ENCODE results near the gene GPR6. TPM values are rescaled to one million over a fixed set of nuclear protein-coding genes. Genes with fewer than 3 reads are reported as not detected.

GPR6 gene
- total RNA-seq, 1 donor from 2014 or later = not detected

GRCh38 chr6:109962271-109962670, 15.8 kb upstream of the GPR6 start:
- no peaks in the 10 kb centered on the region for H3K27me3 ChIP-seq (ENCODE audit: control insufficient read depth in 3 of 3, insufficient read depth in 3 of 3, low read length in 3 of 3)
- no peak overlapping the region for H3K27ac ChIP-seq (ENCODE audit: low read depth, low read length)
- H3K9ac ChIP-seq (ENCODE audit: low read depth in 1 of 3, low read length in 3 of 3) = no peak overlapping the region
- no peak overlapping the region for H3K4me3 ChIP-seq (ENCODE audit: low read length in 3 of 3)
- no peaks in the 10 kb centered on the region for H3K4me1 ChIP-seq (ENCODE audit: control insufficient read depth in 3 of 3, insufficient read depth in 3 of 3, low read length in 3 of 3)
- H3K36me3 ChIP-seq (ENCODE audit: control insufficient read depth in 3 of 3, insufficient read depth in 3 of 3, low read length in 3 of 3) = no peaks in the 10 kb centered on the region
- peaks cover 0 to 6% (median 3%) of the 10 kb centered on the region in 3 donors for H3K9me3 ChIP-seq (ENCODE audit: control insufficient read depth in 3 of 3, low read length in 3 of 3)

GRCh38 chr6:109963598-109964170, 14.4 kb upstream of the GPR6 start:
- Histone ChIP-seq H3K4me3 (ENCODE audit: low read length in 3 of 3) (no peak overlapping the region), H3K9me3 (ENCODE audit: control insufficient read depth in 3 of 3, low read length in 3 of 3) (peaks cover 0 to 6% (median 3%) of the 10 kb centered on the region in 3 donors), H3K9ac (ENCODE audit: low read depth in 1 of 3, low read length in 3 of 3) (no peak overlapping the region), H3K36me3 (ENCODE audit: control insufficient read depth in 3 of 3, insufficient read depth in 3 of 3, low read length in 3 of 3) (no peaks in the 10 kb centered on the region), H3K27ac (ENCODE audit: low read depth, low read length) (no peak overlapping the region), H3K4me1 (ENCODE audit: control insufficient read depth in 3 of 3, insufficient read depth in 3 of 3, low read length in 3 of 3) (no peaks in the 10 kb centered on the region), H3K27me3 (ENCODE audit: control insufficient read depth in 3 of 3, insufficient read depth in 3 of 3, low read length in 3 of 3) (no peaks in the 10 kb centered on the region)

- Histone ChIP-seq H3K27me3 (ENCODE audit: control insufficient read depth in 3 of 3, insufficient read depth in 3 of 3, low read length in 3 of 3) (no peaks in the 10 kb centered on the region), H3K4me3 (ENCODE audit: low read length in 3 of 3) (no peak overlapping the region), H3K4me1 (ENCODE audit: control insufficient read depth in 3 of 3, insufficient read depth in 3 of 3, low read length in 3 of 3) (no peaks in the 10 kb centered on the region), H3K9me3 (ENCODE audit: control insufficient read depth in 3 of 3, low read length in 3 of 3) (peaks cover 0 to 6% (median 3%) of the 10 kb centered on the region in 3 donors), H3K9ac (ENCODE audit: low read depth in 1 of 3, low read length in 3 of 3) (no peak overlapping the region), H3K36me3 (ENCODE audit: control insufficient read depth in 3 of 3, insufficient read depth in 3 of 3, low read length in 3 of 3) (no peaks in the 10 kb centered on the region), H3K27ac (ENCODE audit: low read depth, low read length) (no peak overlapping the region)
Measured at GRCh38 chr6:109964949-109965348, 13.2 kb upstream of the GPR6 start.

DNA sequence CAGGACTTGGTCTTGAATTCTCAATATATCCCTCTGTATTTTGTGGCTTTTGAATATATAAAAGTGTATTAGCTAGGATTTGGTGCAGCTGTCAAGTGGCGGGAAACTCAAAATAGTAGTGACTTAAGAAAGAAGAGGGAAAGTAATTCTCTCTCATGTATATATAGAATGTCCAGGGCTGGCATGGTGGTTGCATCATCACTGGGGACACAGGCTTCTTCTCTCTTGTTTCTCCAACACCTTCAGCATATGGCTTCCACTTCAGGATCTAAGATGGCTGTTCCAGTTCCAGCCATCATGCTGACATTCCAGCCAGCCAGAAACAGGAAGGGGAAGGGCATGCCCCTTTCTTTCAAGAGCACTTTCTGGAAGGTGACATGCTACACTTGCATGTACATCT, 11.8 kb upstream of the GPR6 start:
- H3K9me3 ChIP-seq (ENCODE audit: control insufficient read depth in 3 of 3, low read length in 3 of 3) = peaks cover 0 to 6% (median 3%) of the 10 kb centered on the region in 3 donors
- no peak overlapping the region for H3K27ac ChIP-seq (ENCODE audit: low read depth, low read length)
- no peaks in the 10 kb centered on the region for H3K4me1 ChIP-seq (ENCODE audit: control insufficient read depth in 3 of 3, insufficient read depth in 3 of 3, low read length in 3 of 3)
- H3K36me3 ChIP-seq (ENCODE audit: control insufficient read depth in 3 of 3, insufficient read depth in 3 of 3, low read length in 3 of 3) = no peaks in the 10 kb centered on the region
- no peak overlapping the region for H3K4me3 ChIP-seq (ENCODE audit: low read length in 3 of 3)
- H3K27me3 ChIP-seq (ENCODE audit: control insufficient read depth in 3 of 3, insufficient read depth in 3 of 3, low read length in 3 of 3) = no peaks in the 10 kb centered on the region
- no peak overlapping the region for H3K9ac ChIP-seq (ENCODE audit: low read depth in 1 of 3, low read length in 3 of 3)

GRCh38 chr6:109977791-109978173, 329 bp upstream of the GPR6 start:
- Histone ChIP-seq H3K9me3 (ENCODE audit: control insufficient read depth in 3 of 3, low read length in 3 of 3) (no peaks in the 10 kb centered on the region), H3K4me1 (ENCODE audit: control insufficient read depth in 3 of 3, insufficient read depth in 3 of 3, low read length in 3 of 3) (no peaks in the 10 kb centered on the region), H3K27me3 (ENCODE audit: control insufficient read depth in 3 of 3, insufficient read depth in 3 of 3, low read length in 3 of 3) (peaks cover 24 to 45% (median 42%) of the 10 kb centered on the region in 3 donors), H3K36me3 (ENCODE audit: control insufficient read depth in 3 of 3, insufficient read depth in 3 of 3, low read length in 3 of 3) (no peaks in the 10 kb centered on the region), H3K9ac (ENCODE audit: low read depth in 1 of 3, low read length in 3 of 3) (no peak overlapping the region), H3K4me3 (ENCODE audit: low read length in 3 of 3) (no peak overlapping the region), H3K27ac (ENCODE audit: low read depth, low read length) (no peak overlapping the region)

DNA sequence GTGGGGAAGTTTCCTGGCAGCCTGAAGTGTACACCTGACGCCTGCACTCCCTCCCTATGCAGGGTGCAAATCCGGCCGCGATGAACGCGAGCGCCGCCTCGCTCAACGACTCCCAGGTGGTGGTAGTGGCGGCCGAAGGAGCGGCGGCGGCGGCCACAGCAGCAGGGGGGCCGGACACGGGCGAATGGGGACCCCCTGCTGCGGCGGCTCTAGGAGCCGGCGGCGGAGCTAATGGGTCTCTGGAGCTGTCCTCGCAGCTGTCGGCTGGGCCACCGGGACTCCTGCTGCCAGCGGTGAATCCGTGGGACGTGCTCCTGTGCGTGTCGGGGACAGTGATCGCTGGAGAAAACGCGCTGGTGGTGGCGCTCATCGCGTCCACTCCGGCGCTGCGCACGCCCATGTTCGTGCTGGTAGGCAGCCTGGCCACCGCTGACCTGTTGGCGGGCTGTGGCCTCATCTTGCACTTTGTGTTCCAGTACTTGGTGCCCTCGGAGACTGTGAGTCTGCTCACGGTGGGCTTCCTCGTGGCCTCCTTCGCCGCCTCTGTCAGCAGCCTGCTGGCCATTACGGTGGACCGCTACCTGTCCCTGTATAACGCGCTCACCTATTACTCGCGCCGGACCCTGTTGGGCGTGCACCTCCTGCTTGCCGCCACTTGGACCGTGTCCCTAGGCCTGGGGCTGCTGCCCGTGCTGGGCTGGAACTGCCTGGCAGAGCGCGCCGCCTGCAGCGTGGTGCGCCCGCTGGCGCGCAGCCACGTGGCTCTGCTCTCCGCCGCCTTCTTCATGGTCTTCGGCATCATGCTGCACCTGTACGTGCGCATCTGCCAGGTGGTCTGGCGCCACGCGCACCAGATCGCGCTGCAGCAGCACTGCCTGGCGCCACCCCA, 1.2 kb downstream of the GPR6 start:
- H3K9ac ChIP-seq (ENCODE audit: low read depth in 1 of 3, low read length in 3 of 3) = no peak overlapping the region
- H3K27ac ChIP-seq (ENCODE audit: low read depth, low read length) = no peak overlapping the region
- no peaks in the 10 kb centered on the region for H3K9me3 ChIP-seq (ENCODE audit: control insufficient read depth in 3 of 3, low read length in 3 of 3)
- no peaks in the 10 kb centered on the region for H3K4me1 ChIP-seq (ENCODE audit: control insufficient read depth in 3 of 3, insufficient read depth in 3 of 3, low read length in 3 of 3)
- no peak overlapping the region for H3K4me3 ChIP-seq (ENCODE audit: low read length in 3 of 3)
- peaks cover 24 to 43% (median 42%) of the 10 kb centered on the region in 3 donors for H3K27me3 ChIP-seq (ENCODE audit: control insufficient read depth in 3 of 3, insufficient read depth in 3 of 3, low read length in 3 of 3)
- H3K36me3 ChIP-seq (ENCODE audit: control insufficient read depth in 3 of 3, insufficient read depth in 3 of 3, low read length in 3 of 3) = no peaks in the 10 kb centered on the region

DNA sequence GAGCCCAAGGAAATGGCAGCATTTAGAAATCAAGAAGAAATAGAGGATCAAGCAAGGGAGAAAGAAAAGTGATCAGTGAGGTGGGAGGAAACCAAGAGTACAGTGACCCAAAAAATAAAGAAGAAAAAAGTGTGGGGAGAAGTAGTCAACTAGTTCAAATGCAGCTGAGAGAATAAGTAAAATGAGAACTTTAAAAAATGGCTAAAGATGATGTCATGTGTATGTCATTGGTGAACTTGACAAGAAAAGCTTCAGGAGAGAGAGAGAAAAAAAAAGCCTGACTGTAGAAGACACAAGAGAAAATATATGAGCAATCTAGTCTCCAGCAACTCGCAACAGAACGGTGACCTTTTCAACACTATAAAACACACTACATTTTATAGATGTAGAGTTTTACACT, 6.3 kb downstream of the GPR6 start:
- H3K4me3 ChIP-seq (ENCODE audit: low read length in 3 of 3) = no peak overlapping the region
- H3K9ac ChIP-seq (ENCODE audit: low read depth in 1 of 3, low read length in 3 of 3) = no peak overlapping the region
- H3K36me3 ChIP-seq (ENCODE audit: control insufficient read depth in 3 of 3, insufficient read depth in 3 of 3, low read length in 3 of 3) = no peaks in the 10 kb centered on the region
- H3K27ac ChIP-seq (ENCODE audit: low read depth, low read length) = no peak overlapping the region
- peaks cover 9 to 20% (median 10%) of the 10 kb centered on the region in 3 donors for H3K27me3 ChIP-seq (ENCODE audit: control insufficient read depth in 3 of 3, insufficient read depth in 3 of 3, low read length in 3 of 3)
- H3K4me1 ChIP-seq (ENCODE audit: control insufficient read depth in 3 of 3, insufficient read depth in 3 of 3, low read length in 3 of 3) = no peaks in the 10 kb centered on the region
- no peaks in the 10 kb centered on the region for H3K9me3 ChIP-seq (ENCODE audit: control insufficient read depth in 3 of 3, low read length in 3 of 3)

GRCh38 chr6:109987196-109987595, 9.1 kb downstream of the GPR6 start:
- no peaks in the 10 kb centered on the region for H3K4me1 ChIP-seq (ENCODE audit: control insufficient read depth in 3 of 3, insufficient read depth in 3 of 3, low read length in 3 of 3)
- H3K9me3 ChIP-seq (ENCODE audit: control insufficient read depth in 3 of 3, low read length in 3 of 3) = no peaks in the 10 kb centered on the region
- peaks cover 0 to 3% (median 0%) of the 10 kb centered on the region in 3 donors for H3K27me3 ChIP-seq (ENCODE audit: control insufficient read depth in 3 of 3, insufficient read depth in 3 of 3, low read length in 3 of 3)
- no peak overlapping the region for H3K9ac ChIP-seq (ENCODE audit: low read depth in 1 of 3, low read length in 3 of 3)
- H3K36me3 ChIP-seq (ENCODE audit: control insufficient read depth in 3 of 3, insufficient read depth in 3 of 3, low read length in 3 of 3) = no peaks in the 10 kb centered on the region
- no peak overlapping the region for H3K4me3 ChIP-seq (ENCODE audit: low read length in 3 of 3)
- no peak overlapping the region for H3K27ac ChIP-seq (ENCODE audit: low read depth, low read length)

DNA sequence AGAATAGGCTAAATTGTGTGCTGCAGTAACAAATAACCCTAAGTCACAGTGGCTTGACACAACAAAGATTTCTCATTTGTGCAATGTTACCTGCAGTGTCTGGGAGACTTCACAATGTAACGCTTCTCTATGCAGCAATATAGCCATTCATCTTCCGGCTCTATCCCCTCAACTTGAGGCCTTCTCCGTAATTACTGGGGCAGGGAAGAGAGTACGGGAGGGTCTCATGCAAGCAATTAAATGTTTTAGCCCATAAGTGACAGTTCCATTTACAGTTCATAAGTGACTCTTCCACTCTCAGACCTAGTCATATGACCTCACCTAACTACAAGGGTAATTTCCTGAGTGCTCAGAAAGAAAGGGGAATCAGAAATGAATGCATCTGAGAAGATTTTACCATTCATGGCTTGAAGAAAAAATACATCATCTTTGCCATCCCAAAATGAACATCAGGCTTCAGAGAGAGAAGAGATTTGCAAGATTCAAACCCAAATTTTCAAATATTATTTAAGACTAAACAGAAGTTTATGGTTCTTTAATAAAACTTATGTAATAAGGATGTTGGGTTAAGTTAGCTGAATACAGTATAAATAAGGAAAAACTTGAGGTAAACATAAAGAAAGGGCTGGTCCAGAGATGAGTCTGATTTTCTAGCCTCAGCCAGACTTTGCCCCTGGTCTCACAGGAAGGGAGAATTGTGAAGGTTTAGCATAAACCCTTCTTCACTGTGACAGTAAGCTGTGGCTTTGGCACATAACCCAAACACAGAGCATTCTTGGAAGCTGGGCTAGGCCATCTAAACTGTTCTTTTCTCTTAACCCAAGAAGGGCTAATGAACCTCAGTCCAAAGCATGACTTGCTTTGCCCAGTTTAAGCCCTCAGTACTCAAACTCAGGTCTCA, 13.3 kb downstream of the GPR6 start:
- Histone ChIP-seq H3K27ac (ENCODE audit: low read depth, low read length) (no peak overlapping the region), H3K4me1 (ENCODE audit: control insufficient read depth in 3 of 3, insufficient read depth in 3 of 3, low read length in 3 of 3) (no peaks in the 10 kb centered on the region), H3K27me3 (ENCODE audit: control insufficient read depth in 3 of 3, insufficient read depth in 3 of 3, low read length in 3 of 3) (peaks cover 0 to 2% (median 0%) of the 10 kb centered on the region in 3 donors), H3K36me3 (ENCODE audit: control insufficient read depth in 3 of 3, insufficient read depth in 3 of 3, low read length in 3 of 3) (no peaks in the 10 kb centered on the region), H3K4me3 (ENCODE audit: low read length in 3 of 3) (no peak overlapping the region), H3K9me3 (ENCODE audit: control insufficient read depth in 3 of 3, low read length in 3 of 3) (no peaks in the 10 kb centered on the region), H3K9ac (ENCODE audit: low read depth in 1 of 3, low read length in 3 of 3) (no peak overlapping the region)
